HG03103 (cell line): ENCODE results near the gene MRRF.

Source experiments
- ATAC-seq: cut with Tn5 transposase; IDR thresholded peaks from one replicate; pipeline ENCODE4 v1.9.1; 2021; ENCODE audit warnings: low read depth; ENCODE audit not compliant: unreplicated experiment

MRRF gene

DNA sequence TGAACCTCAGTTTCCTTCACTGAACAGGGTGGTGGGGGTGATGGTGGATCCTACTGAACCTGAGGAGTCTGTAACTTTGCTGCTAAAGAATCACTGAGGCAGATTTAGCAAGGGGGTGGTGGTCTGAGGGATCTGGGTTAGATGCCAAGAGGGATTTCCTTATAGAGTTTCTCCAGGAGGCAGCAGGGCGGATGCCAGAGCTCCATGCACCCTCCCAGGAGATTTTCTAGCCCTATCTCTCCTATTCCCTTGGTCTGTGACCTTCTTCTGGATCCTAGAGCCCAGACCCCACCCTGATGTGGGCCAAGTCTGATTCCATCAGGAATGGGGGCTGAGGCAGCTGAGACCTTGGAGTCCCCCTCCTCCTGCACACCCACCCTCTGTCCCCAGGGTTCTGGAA, 112.1 kb downstream of the MRRF start:
- no peak for ATAC-seq

DNA sequence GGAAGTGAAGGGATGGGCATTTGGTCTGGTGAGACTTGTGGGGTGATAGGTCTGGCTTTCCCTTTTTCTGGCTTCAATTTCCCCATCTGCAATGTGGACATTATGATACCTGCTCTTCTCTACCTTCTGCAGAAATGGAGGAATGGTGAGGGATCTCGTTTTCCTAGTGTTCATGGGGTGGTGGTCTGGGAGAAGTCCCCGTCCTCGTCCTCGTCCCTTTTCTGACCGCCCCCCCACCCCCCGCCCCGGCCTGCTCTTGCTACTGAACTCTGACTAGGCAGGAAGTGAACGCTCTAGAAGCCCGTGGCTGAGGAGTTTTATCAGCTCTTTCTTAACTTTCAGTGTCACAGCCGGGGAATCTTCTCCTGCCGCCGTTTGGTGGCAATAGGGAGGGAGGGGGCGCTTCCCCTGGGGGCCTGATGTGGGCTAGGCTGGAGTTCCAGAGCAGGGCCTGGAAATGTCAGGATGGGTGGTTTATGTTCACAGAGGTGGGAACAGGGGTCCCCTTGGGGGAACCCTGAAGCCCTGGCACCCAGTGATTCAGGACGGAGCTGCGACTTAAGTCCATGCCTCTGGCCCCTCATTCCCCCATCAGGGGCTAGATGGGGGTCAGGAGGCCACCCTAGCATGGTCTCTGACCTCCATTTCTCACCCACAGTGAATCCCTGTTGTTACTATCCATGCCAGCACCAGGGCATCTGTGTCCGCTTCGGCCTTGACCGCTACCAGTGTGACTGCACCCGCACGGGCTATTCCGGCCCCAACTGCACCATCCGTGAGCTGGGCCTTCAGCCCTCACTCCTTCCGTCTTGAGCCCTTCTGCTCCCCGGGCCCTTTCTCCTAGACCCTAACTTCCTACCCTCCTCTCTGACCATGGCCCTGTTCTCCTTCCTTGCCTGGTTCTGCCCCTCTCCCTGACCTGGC, 112.8 kb downstream of the MRRF start:
- ATAC-seq = no peak

DNA sequence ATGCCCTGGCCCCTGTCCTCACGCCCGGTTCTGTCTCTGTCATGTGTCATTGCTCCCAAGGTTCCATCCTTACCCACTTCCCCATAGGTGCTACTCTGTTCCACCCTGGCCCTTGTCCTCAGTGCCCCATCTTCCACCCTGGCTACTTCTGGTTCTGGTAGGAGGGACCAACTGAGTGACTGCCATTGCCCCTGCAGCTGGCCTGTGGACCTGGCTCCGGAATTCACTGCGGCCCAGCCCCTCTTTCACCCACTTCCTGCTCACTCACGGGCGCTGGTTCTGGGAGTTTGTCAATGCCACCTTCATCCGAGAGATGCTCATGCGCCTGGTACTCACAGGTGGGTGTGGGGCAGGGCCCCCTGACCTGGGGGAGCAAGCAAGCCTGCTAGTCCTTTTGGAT, 113.6 kb downstream of the MRRF start:
- no peak for ATAC-seq

- no peak for ATAC-seq
Measured at GRCh38 chr9:122379340-122379739, 114.7 kb downstream of the MRRF start.

GRCh38 chr9:122380293-122380692, 115.6 kb downstream of the MRRF start:
- ATAC-seq = no peak
